B cell (primary cell): ENCODE data around the gene SS18L1. TPM values are rescaled to one million over a fixed set of nuclear protein-coding genes. Genes with fewer than 3 reads are reported as not detected.

Experiments
- ATAC-seq: fragments of 200-7000 bp; cut with Tn5 transposase; one replicate; pipeline ENCODE4 v1.10.0; 2021; ENCODE audit warnings: low read depth, mild to moderate bottlenecking, moderate number of reproducible peaks, moderate library complexity
- CTCF ChIA-PET: fragments of 350-600 bp; sonication (Branson Sonifier 250); formaldehyde crosslinking; loops from one replicate; lab custom pipeline; 2021; ENCODE audit warnings: antibody characterized with exemption, inconsistent platforms; lab: Charles Lee
- POLR2A ChIA-PET: fragments of 350-600 bp; sonication (Branson Sonifier 250); formaldehyde crosslinking; loops from one replicate; lab custom pipeline; 2021; ENCODE audit warnings: antibody characterized with exemption; lab: Charles Lee
- DNase-seq: peaks from one replicate; pipeline ENCODE4 v3.0.0; 2013
- H2AFZ ChIP-seq: 2 replicates; pipeline ENCODE4 v1.6.1; 2012; ENCODE audit warnings: mild to moderate bottlenecking, low read depth, low read length; ENCODE audit not compliant: insufficient read depth, poor library complexity, severe bottlenecking
- H3K27ac ChIP-seq, 2 donors: 1 replicate in 1 of 2; 2 replicates in 1 of 2; pipeline ENCODE4 v1.5.1; 2012 to 2013; ENCODE audit warnings: low read length in 2 of 2, mild to moderate bottlenecking in 2 of 2, moderate library complexity in 1 of 2
- H3K27me3 ChIP-seq, 4 experiments: fragments of 200-600 bp in 1 of 4; sonication (generic) in 1 of 4; replicated peaks in 1 of 4; 1 replicate in 2 of 4; 2 replicates in 2 of 4; pipeline versions ENCODE4 v1.6.1 to v1.7.0; 2013 to 2016; ENCODE audit warnings: low read length in 3 of 4, mild to moderate bottlenecking in 2 of 4, mixed read lengths in 1 of 4, moderate library complexity in 1 of 4; ENCODE audit not compliant: insufficient read depth in 4 of 4, control insufficient read depth in 3 of 4; ENCODE audit errors: control extremely low read depth in 1 of 4
- H3K36me3 ChIP-seq, 2 experiments: replicated peaks in 1 of 2; 1 replicate in 1 of 2; 2 replicates in 1 of 2; pipeline versions ENCODE4 v1.6.1 to v1.7.1; 2013; ENCODE audit warnings: low read length in 1 of 2; ENCODE audit not compliant: insufficient read depth in 2 of 2, control insufficient read depth in 1 of 2; ENCODE audit errors: control extremely low read depth in 1 of 2, extremely low read depth in 1 of 2
- H3K4me1 ChIP-seq, 2 donors: fragments of 200-600 bp in 1 of 2; sonication (generic) in 1 of 2; 1 replicate in 1 of 2; 2 replicates in 1 of 2; pipeline versions ENCODE4 v1.5.1 to v1.6.1; 2013 to 2017; ENCODE audit warnings: low read length in 2 of 2; ENCODE audit not compliant: control insufficient read depth in 2 of 2, insufficient read depth in 2 of 2
- H3K4me2 ChIP-seq: replicated peaks from 2 replicates; pipeline ENCODE3; 2012; ENCODE audit warnings: mild to moderate bottlenecking, low read depth, low read length; ENCODE audit not compliant: poor library complexity, severe bottlenecking
- H3K4me3 ChIP-seq, 5 experiments: fragments of 200-600 bp in 1 of 5; sonication (generic) in 1 of 5; 1 replicate in 3 of 5; 2 replicates in 2 of 5; pipeline versions ENCODE4 v1.5.1 to v1.7.0; 2011 to 2016; ENCODE audit warnings: low read length in 4 of 5, mild to moderate bottlenecking in 4 of 5, low read depth in 2 of 5, control low read depth in 1 of 5, moderate library complexity in 1 of 5; ENCODE audit not compliant: insufficient read depth in 1 of 5; ENCODE audit errors: control extremely low read depth in 1 of 5, extremely low read depth in 1 of 5
- H3K79me2 ChIP-seq: fragments of 200-600 bp; sonication (generic); one replicate; pipeline ENCODE4 v1.6.0; 2016; ENCODE audit warnings: low read length; ENCODE audit not compliant: control insufficient read depth, insufficient read depth
- H3K9ac ChIP-seq: fragments of 200-600 bp; sonication (generic); 2 replicates; pipeline ENCODE4 v1.6.1; 2017; ENCODE audit warnings: mild to moderate bottlenecking, low read length, moderate library complexity
- H3K9me3 ChIP-seq, 3 donors: one replicate each; pipeline versions ENCODE4 v1.6.1 to v1.7.1; 2013; ENCODE audit warnings: low read length in 2 of 3; ENCODE audit not compliant: control insufficient read depth in 2 of 3, insufficient read depth in 1 of 3; ENCODE audit errors: control extremely low read depth in 1 of 3
- H4K20me1 ChIP-seq: 2 replicates; pipeline ENCODE4 v1.6.0; 2012; ENCODE audit warnings: mild to moderate bottlenecking, low read length; ENCODE audit not compliant: insufficient read depth, control insufficient read depth, poor library complexity, severe bottlenecking
- H3K27ac Mint-ChIP-seq: one replicate; pipeline ENCODE4 v1.8.0; 2021; ENCODE audit warnings: mixed read lengths
- H3K27me3 Mint-ChIP-seq: one replicate; pipeline ENCODE4 v1.8.0; 2021; ENCODE audit warnings: mixed read lengths
- H3K4me1 Mint-ChIP-seq: one replicate; pipeline ENCODE4 v1.8.0; 2021; ENCODE audit warnings: mixed read lengths
- H3K4me3 Mint-ChIP-seq: one replicate; pipeline ENCODE4 v1.8.0; 2021; ENCODE audit warnings: mixed read lengths
- H3K9me3 Mint-ChIP-seq: one replicate; pipeline ENCODE4 v1.8.0; 2022; ENCODE audit warnings: mixed read lengths; ENCODE audit not compliant: insufficient read depth
- EZH2 ChIP-seq: IDR thresholded peaks from 2 replicates; pipeline ENCODE4 v1.6.1; 2012; ENCODE audit warnings: borderline replicate concordance, low read depth, mild to moderate bottlenecking, moderate library complexity, low read length; ENCODE audit not compliant: insufficient read depth, poor library complexity, severe bottlenecking
- WGBS: methylation state at CpG from one replicate; pipeline ENCODE4 v1.1.5; 2013; ENCODE audit warnings: missing lambda C conversion rate; ENCODE audit not compliant: insufficient coverage; 5-methylcytosine and 5-hydroxymethylcytosine counted together
- intact Hi-C: fragments of 100-400 bp; cut with micrococcal nuclease; formaldehyde crosslinking; loops from one replicate; pipeline ENCODE4 v1.10.0; 2022
- polyA plus RNA-seq: library from polyadenylated mRNA; depleted of rRNA; stranded (reverse); fragments of >200 nt; gene quantifications from 2 replicates; pipeline ENCODE4 v1.2.3, GENCODE V29; 2012
- total RNA-seq, 2 donors: library from RNA; stranded (reverse); fragments of 120-200 nt in 1 of 2; gene quantifications; 1 replicate in 1 of 2; 2 replicates in 1 of 2; pipeline versions ENCODE4 v1.2.3 to v1.2.4, GENCODE V29; 2013 to 2022
- TF ChIP-seq, protein P1 (sequence below): fragments of 200-600 bp; IDR thresholded peaks from one replicate; pipeline ENCODE4 v1.8.0; 2022; ENCODE audit warnings: antibody characterized with exemption, mild to moderate bottlenecking

SS18L1 gene
- total and polyA plus RNA-seq, 2 donors (not counting 1 experiment from before 2014, with no cell fraction given): 15.4 to 20.7 TPM

GRCh38 chr20:62220666-62221568, 77.3 kb downstream of the SS18L1 start:
- Histone ChIP-seq H3K9me3 (peaks cover 0 to 34% (median 0%) of the 10 kb centered on the region in 3 donors), H3K9ac (no peak overlapping the region), H3K27me3 (peaks cover 0 to 78% (median 33%) of the 10 kb centered on the region in 4 experiments), H3K4me3 (no peak overlapping the region), H4K20me1 (peaks cover 5% of the 10 kb centered on the region), H3K36me3 (no peaks in the 10 kb centered on the region), H3K4me2 (peak overlapping the region; percentile 60), H3K27ac (no peak overlapping the region), H2AFZ (no peak overlapping the region), H3K79me2 (no peaks in the 10 kb centered on the region), H3K4me1 (peaks cover 12 to 17% of the 10 kb centered on the region in 2 donors)
- CTCF ChIA-PET: no interaction called here
- Mint-ChIP-seq H3K4me1 (peaks cover 2% of the 10 kb centered on the region), H3K27ac (no peak overlapping the region), H3K9me3 (no peaks in the 10 kb centered on the region), H3K4me3 (peak overlapping the region; percentile 49), H3K27me3 (peaks cover 30% of the 10 kb centered on the region)
- TF ChIP-seq, protein P1, sequence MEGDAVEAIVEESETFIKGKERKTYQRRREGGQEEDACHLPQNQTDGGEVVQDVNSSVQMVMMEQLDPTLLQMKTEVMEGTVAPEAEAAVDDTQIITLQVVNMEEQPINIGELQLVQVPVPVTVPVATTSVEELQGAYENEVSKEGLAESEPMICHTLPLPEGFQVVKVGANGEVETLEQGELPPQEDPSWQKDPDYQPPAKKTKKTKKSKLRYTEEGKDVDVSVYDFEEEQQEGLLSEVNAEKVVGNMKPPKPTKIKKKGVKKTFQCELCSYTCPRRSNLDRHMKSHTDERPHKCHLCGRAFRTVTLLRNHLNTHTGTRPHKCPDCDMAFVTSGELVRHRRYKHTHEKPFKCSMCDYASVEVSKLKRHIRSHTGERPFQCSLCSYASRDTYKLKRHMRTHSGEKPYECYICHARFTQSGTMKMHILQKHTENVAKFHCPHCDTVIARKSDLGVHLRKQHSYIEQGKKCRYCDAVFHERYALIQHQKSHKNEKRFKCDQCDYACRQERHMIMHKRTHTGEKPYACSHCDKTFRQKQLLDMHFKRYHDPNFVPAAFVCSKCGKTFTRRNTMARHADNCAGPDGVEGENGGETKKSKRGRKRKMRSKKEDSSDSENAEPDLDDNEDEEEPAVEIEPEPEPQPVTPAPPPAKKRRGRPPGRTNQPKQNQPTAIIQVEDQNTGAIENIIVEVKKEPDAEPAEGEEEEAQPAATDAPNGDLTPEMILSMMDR: no peak
- DNase-seq (no peak), ATAC-seq (no peak)
- intact Hi-C loops: loop anchor here (1.0 kb wide), 1 partner anchor 17 kb away; the partner anchor contains the start of gene OSBPL2
- WGBS: 6% methylated on average over 33 of the region's 46 CpGs
- POLR2A ChIA-PET: no interaction called here

DNA sequence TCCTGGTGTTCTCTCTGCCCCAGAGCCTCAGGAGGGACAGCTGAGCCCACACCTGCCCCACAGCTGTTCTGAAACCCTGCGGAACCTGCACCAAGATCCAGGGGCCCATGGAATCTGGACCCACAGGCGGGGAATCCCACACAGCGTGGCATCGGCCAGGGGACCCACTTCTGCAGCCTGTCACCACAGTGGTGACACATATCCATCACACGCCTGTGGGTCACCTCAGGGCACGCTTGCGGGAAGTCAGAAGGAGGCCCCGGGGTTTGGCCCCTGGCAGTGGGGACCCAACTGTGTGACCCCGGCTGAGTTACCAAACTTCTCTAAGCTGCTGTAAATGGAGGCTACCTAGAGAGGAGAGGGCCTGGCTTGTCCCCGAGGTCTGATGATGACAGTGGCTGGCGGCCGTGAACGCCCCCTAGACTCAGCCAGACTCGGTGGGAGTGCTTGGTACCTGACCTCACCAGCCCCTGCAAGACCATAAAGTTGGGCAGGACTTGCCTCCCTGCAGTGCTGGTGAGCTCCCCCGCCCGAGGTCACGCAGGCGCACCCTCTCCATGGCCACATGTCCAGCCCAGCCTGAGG, 78.8 kb downstream of the SS18L1 start:
- Mint-ChIP-seq H3K27ac (no peak overlapping the region), H3K4me1 (peaks cover 2% of the 10 kb centered on the region), H3K4me3 (no peak overlapping the region), H3K9me3 (no peaks in the 10 kb centered on the region), H3K27me3 (peaks cover 36% of the 10 kb centered on the region)
- no peak overlapping the region for H3K4me3 ChIP-seq
- TF ChIP-seq, protein P1: no peak
- TF ChIP-seq EZH2: no peak
- DNase-seq (no peak), ATAC-seq (no peak)
- ChIA-PET CTCF (interaction anchor here (0.6 kb wide), 1 partner anchor 212 kb away, joined by 3 read pairs; no protein-coding TSS in a partner anchor), POLR2A (no interaction called here)
- no peaks in the 10 kb centered on the region for H3K79me2 ChIP-seq
- no peaks in the 10 kb centered on the region for H3K36me3 ChIP-seq
- no peak overlapping the region for H3K27ac ChIP-seq
- intact Hi-C loops: no loop called here
- H3K27me3 ChIP-seq: peaks cover 0 to 75% (median 33%) of the 10 kb centered on the region in 4 experiments
- H2AFZ ChIP-seq: no peak overlapping the region
- H4K20me1 ChIP-seq: peaks cover 5% of the 10 kb centered on the region
- no peak overlapping the region for H3K9ac ChIP-seq
- H3K4me1 ChIP-seq: peaks cover 12 to 17% of the 10 kb centered on the region in 2 donors
- H3K9me3 ChIP-seq: peaks cover 0 to 34% (median 0%) of the 10 kb centered on the region in 3 donors
- WGBS: 88% methylated on average over 18 of the region's 18 CpGs
- H3K4me2 ChIP-seq: no peak overlapping the region
